H1 (cell line): ENCODE measurements around the gene FCMR. TPM values are rescaled to one million over a fixed set of nuclear protein-coding genes. Genes with fewer than 3 reads are reported as not detected.

Source experiments
- CTCF ChIA-PET: fragments of 300-600 bp; sonication (Branson Sonifier 250); formaldehyde crosslinking; loops from one replicate; lab custom pipeline; 2021; ENCODE audit not compliant: partially characterized antibody; lab: Charles Lee
- POLR2A ChIA-PET: fragments of 300-600 bp; sonication (Branson Sonifier 250); formaldehyde crosslinking; loops from one replicate; lab custom pipeline; 2021; ENCODE audit warnings: inconsistent platforms; ENCODE audit not compliant: partially characterized antibody; lab: Charles Lee
- DNase-seq, 2 experiments: peaks; one replicate each; pipeline versions ENCODE4 v3.0.0 to v3.0.0-alpha.2; 2010 to 2022; ENCODE audit warnings: low spot score in 2 of 2, low read depth in 1 of 2, mixed read lengths in 1 of 2
- FAIRE-seq: peaks from 2 replicates; lab custom pipeline; 2011; peaks lifted over from hg19 to GRCh38; lab: Jason Lieb, UNC
- H2AFZ ChIP-seq: 2 replicates; pipeline ENCODE4 v1.8.1; 2012; ENCODE audit warnings: low read length, inconsistent platforms
- H2AK5ac ChIP-seq: 2 replicates; pipeline ENCODE4 v1.6.1; 2013; ENCODE audit warnings: low read depth, low read length
- H2BK120ac ChIP-seq: replicated peaks from 2 replicates; pipeline ENCODE3; 2013; ENCODE audit warnings: low read depth, low read length, inconsistent platforms
- H2BK12ac ChIP-seq: 2 replicates; pipeline ENCODE4 v1.6.1; 2013; ENCODE audit warnings: low read depth, low read length
- H2BK15ac ChIP-seq: 2 replicates; pipeline ENCODE4 v1.6.1; 2013; ENCODE audit warnings: low read length
- H2BK20ac ChIP-seq: 2 replicates; pipeline ENCODE4 v1.6.1; 2013; ENCODE audit warnings: low read length
- H2BK5ac ChIP-seq: 2 replicates; pipeline ENCODE4 v1.6.1; 2013; ENCODE audit warnings: low read depth, low read length
- H3K14ac ChIP-seq: 2 replicates; pipeline ENCODE4 v1.6.1; 2013; ENCODE audit warnings: inconsistent platforms; ENCODE audit not compliant: insufficient read length
- H3K18ac ChIP-seq: 2 replicates; pipeline ENCODE4 v1.6.1; 2013; ENCODE audit warnings: low read length; ENCODE audit errors: extremely low read depth
- H3K23ac ChIP-seq: 2 replicates; pipeline ENCODE4 v1.6.1; 2013; ENCODE audit warnings: inconsistent platforms; ENCODE audit not compliant: insufficient read length
- H3K23me2 ChIP-seq: 2 replicates; pipeline ENCODE4 v1.6.1; 2013; ENCODE audit warnings: low read depth, low read length
- H3K27ac ChIP-seq: 2 replicates; pipeline ENCODE4 v1.6.1; 2011; ENCODE audit warnings: low read depth, low read length, inconsistent platforms
- H3K27me3 ChIP-seq, 4 experiments: replicated peaks in 1 of 4; 1 replicate in 1 of 4; 2 replicates in 3 of 4; pipeline versions ENCODE4 v1.6.1 to v1.8.1; 2011 to 2013; ENCODE audit warnings: low read length in 3 of 4, mild to moderate bottlenecking in 3 of 4, inconsistent platforms in 2 of 4, mixed read lengths in 2 of 4, moderate library complexity in 1 of 4; ENCODE audit not compliant: control insufficient read depth in 3 of 4, insufficient read depth in 3 of 4; ENCODE audit errors: extremely low read depth in 1 of 4
- H3K36me3 ChIP-seq, 4 experiments: 2 replicates each; pipeline versions ENCODE4 v1.6.1 to v1.8.1; 2011 to 2013; ENCODE audit warnings: mild to moderate bottlenecking in 4 of 4, low read length in 3 of 4, moderate library complexity in 2 of 4, control low read depth in 1 of 4, inconsistent platforms in 1 of 4; ENCODE audit not compliant: insufficient read depth in 4 of 4, control insufficient read depth in 2 of 4
- H3K4ac ChIP-seq: replicated peaks from 2 replicates; pipeline ENCODE3; 2013; ENCODE audit warnings: low read length, low read depth, mixed read lengths, inconsistent platforms; ENCODE audit not compliant: insufficient read length
- H3K4me1 ChIP-seq, 4 experiments: replicated peaks in 1 of 4; 1 replicate in 1 of 4; 2 replicates in 3 of 4; pipeline versions ENCODE4 v1.6.1 to v1.8.1; 2011 to 2013; ENCODE audit warnings: low read length in 3 of 4, inconsistent platforms in 2 of 4, mixed read lengths in 1 of 4; ENCODE audit not compliant: insufficient read depth in 4 of 4, control insufficient read depth in 3 of 4
- H3K4me2 ChIP-seq, 2 experiments: 2 replicates each; pipeline versions ENCODE4 v1.6.1 to v1.8.1; 2011 to 2013; ENCODE audit warnings: low read depth in 2 of 2, low read length in 2 of 2, control low read depth in 1 of 2, inconsistent platforms in 1 of 2, mild to moderate bottlenecking in 1 of 2; ENCODE audit not compliant: insufficient read depth in 1 of 2
- H3K4me3 ChIP-seq, 4 experiments: fragments of 200-600, 300-600 bp in 1 of 4; sonication (generic), shearing (Covaris generic), sonication (Bioruptor Twin) in 1 of 4; 2 replicates each; pipeline versions ENCODE4 v1.5.1 to v1.8.1; 2011 to 2016; ENCODE audit warnings: low read length in 4 of 4, low read depth in 3 of 4, control low read depth in 2 of 4, inconsistent platforms in 2 of 4, mild to moderate bottlenecking in 2 of 4, mixed read lengths in 1 of 4, moderate library complexity in 1 of 4; ENCODE audit not compliant: insufficient read depth in 2 of 4; ENCODE audit errors: extremely low read depth in 1 of 4
- H3K56ac ChIP-seq: replicated peaks from 2 replicates; pipeline ENCODE3; 2013; ENCODE audit warnings: low read depth, mild to moderate bottlenecking, mixed read lengths, low read length, inconsistent platforms; ENCODE audit not compliant: insufficient read length
- H3K79me1 ChIP-seq: 2 replicates; pipeline ENCODE4 v1.6.1; 2013; ENCODE audit warnings: low read depth, low read length, control low read depth
- H3K79me2 ChIP-seq, 2 experiments: 2 replicates each; pipeline versions ENCODE4 v1.6.1 to v1.8.1; 2012 to 2013; ENCODE audit warnings: low read length in 2 of 2, mild to moderate bottlenecking in 2 of 2, inconsistent platforms in 1 of 2; ENCODE audit not compliant: insufficient read depth in 2 of 2, control insufficient read depth in 1 of 2
- H3K9ac ChIP-seq, 4 experiments: replicated peaks in 1 of 4; 1 replicate in 1 of 4; 2 replicates in 3 of 4; pipeline versions ENCODE4 v1.6.1 to v1.8.1; 2011 to 2013; ENCODE audit warnings: low read depth in 3 of 4, low read length in 3 of 4, control low read depth in 2 of 4, mild to moderate bottlenecking in 2 of 4, moderate library complexity in 2 of 4, inconsistent platforms in 1 of 4; ENCODE audit errors: extremely low read depth in 1 of 4
- H3K9me3 ChIP-seq, 2 experiments: 2 replicates each; pipeline versions ENCODE4 v1.6.1 to v1.8.1; 2012 to 2013; ENCODE audit warnings: mild to moderate bottlenecking in 2 of 2, moderate library complexity in 2 of 2, control low read depth in 1 of 2, inconsistent platforms in 1 of 2, low read depth in 1 of 2, low read length in 1 of 2, mixed read lengths in 1 of 2; ENCODE audit not compliant: insufficient read depth in 2 of 2
- H4K20me1 ChIP-seq, 2 experiments: replicated peaks in 1 of 2; 2 replicates each; pipeline versions ENCODE3 to v1.8.1; 2011 to 2013; ENCODE audit warnings: inconsistent platforms in 2 of 2, low read length in 2 of 2, mild to moderate bottlenecking in 1 of 2; ENCODE audit not compliant: insufficient read depth in 2 of 2, control insufficient read depth in 1 of 2
- H4K5ac ChIP-seq: 2 replicates; pipeline ENCODE4 v1.6.1; 2013; ENCODE audit warnings: low read length, low read depth, mixed read lengths, inconsistent platforms; ENCODE audit not compliant: insufficient read length
- H4K8ac ChIP-seq: 2 replicates; pipeline ENCODE4 v1.8.0; 2013; ENCODE audit warnings: mild to moderate bottlenecking, moderate library complexity, low read length, inconsistent platforms; ENCODE audit not compliant: insufficient read depth; ENCODE audit errors: extremely low read depth
- H4K91ac ChIP-seq: replicated peaks from 2 replicates; pipeline ENCODE3; 2013; ENCODE audit warnings: low read length, mixed read lengths, inconsistent platforms; ENCODE audit not compliant: insufficient read length
- BACH1 ChIP-seq: IDR thresholded peaks from 2 replicates; pipeline ENCODE4 v1.6.1; 2012; ENCODE audit warnings: low read length, improper control_type of control experiment
- CHD1 ChIP-seq: IDR thresholded peaks from 2 replicates; pipeline ENCODE4 v1.6.1; 2012; ENCODE audit warnings: low read depth, low read length, improper control_type of control experiment
- CHD2 ChIP-seq: IDR thresholded peaks from 2 replicates; pipeline ENCODE4 v1.6.1; 2012; ENCODE audit warnings: low read length, improper control_type of control experiment
- CTCF ChIP-seq, 3 experiments: IDR thresholded peaks; 1 replicate in 2 of 3; 2 replicates in 1 of 3; pipeline versions ENCODE4 v1.5.1 to v1.6.1; 2011; ENCODE audit warnings: low read length in 3 of 3, mild to moderate bottlenecking in 3 of 3, inconsistent platforms in 2 of 3, low read depth in 1 of 3, moderate library complexity in 1 of 3; ENCODE audit not compliant: insufficient read depth in 1 of 3; ENCODE audit errors: control extremely low read depth in 1 of 3
- HDAC6 ChIP-seq: IDR thresholded peaks from one replicate; pipeline ENCODE4 v1.7.1; 2012; ENCODE audit warnings: low read depth, mild to moderate bottlenecking, inconsistent platforms, low read length, moderate library complexity
- MAFK ChIP-seq: IDR thresholded peaks from 2 replicates; pipeline ENCODE4 v1.6.1; 2012; ENCODE audit warnings: low read depth, mild to moderate bottlenecking, improper control_type of control experiment, low read length
- NRF1 ChIP-seq: IDR thresholded peaks from 2 replicates; pipeline ENCODE4 v1.6.1; 2011; ENCODE audit warnings: mild to moderate bottlenecking, low read depth, low read length, improper control_type of control experiment
- PHF8 ChIP-seq: fragments of 200-600 bp; sonication (generic); conservative IDR thresholded peaks from 2 replicates; pipeline ENCODE4 v1.7.1; 2012; ENCODE audit warnings: low read depth, mild to moderate bottlenecking, inconsistent platforms, low read length, moderate library complexity
- POLR2A ChIP-seq, 2 experiments: IDR thresholded peaks; 1 replicate in 1 of 2; 2 replicates in 1 of 2; pipeline ENCODE4 v1.6.1; 2011; ENCODE audit warnings: low read depth in 2 of 2, low read length in 2 of 2, mild to moderate bottlenecking in 2 of 2; ENCODE audit errors: control extremely low read depth in 1 of 2
- SIX5 ChIP-seq: IDR thresholded peaks from 2 replicates; pipeline ENCODE4 v1.6.1; 2011; ENCODE audit warnings: mild to moderate bottlenecking, low read depth, low read length
- TAF1 ChIP-seq: IDR thresholded peaks from 2 replicates; pipeline ENCODE4 v1.6.1; 2011; ENCODE audit warnings: mild to moderate bottlenecking, low read depth, low read length
- TCF12 ChIP-seq: IDR thresholded peaks from 2 replicates; pipeline ENCODE4 v1.6.1; 2011; ENCODE audit warnings: low read depth, mild to moderate bottlenecking, low read length
- WGBS, 2 experiments: shearing (Covaris generic) in 1 of 2; methylation state at CpG; one replicate each; pipeline versions ENCODE4 v1.1.6 to v1.1.7; 2013 to 2015; ENCODE audit warnings: low lambda C conversion rate in 2 of 2, mixed read lengths in 2 of 2, inconsistent platforms in 1 of 2, low coverage in 1 of 2, missing lambda C conversion rate in 1 of 2; ENCODE audit not compliant: insufficient replicate concordance in 2 of 2, insufficient coverage in 1 of 2, insufficient read length in 1 of 2; ENCODE audit errors: extremely low coverage in 1 of 2, missing lambda C conversion rate in 1 of 2; 5-methylcytosine and 5-hydroxymethylcytosine counted together
- polyA plus RNA-seq, 7 experiments: library from polyadenylated mRNA; depleted of rRNA in 3 of 7; stranded (reverse) in 5 of 7; unstranded in 2 of 7; fragments of >200 nt in 5 of 7; fragments of 200-250 nt in 2 of 7; gene quantifications; 1 replicate in 5 of 7; 2 replicates in 1 of 7; 4 replicates in 1 of 7; pipeline versions ENCODE4 v1.2.1 to v1.2.3, GENCODE V29; 2011 to 2013; ENCODE audit warnings: missing spikeins in 2 of 7, mixed read lengths in 2 of 7
- total RNA-seq: library from RNA; stranded (reverse); fragmentation: NEBNext Ultra II Directional; extraction: Animal tissue kit (Norgen Biotek cat#: 25700); gene quantifications from 2 replicates; pipeline ENCODE4 v1.2.1, GENCODE V29; 2021
- TF ChIP-seq, protein P1 (sequence below): IDR thresholded peaks from 2 replicates; pipeline ENCODE4 v1.6.1; 2012; ENCODE audit warnings: inconsistent platforms

FCMR gene
- total and polyA plus RNA-seq, 2 of the 8 experiments (the other 6 are each of a cell fraction or from before 2014, with no cell fraction given): 0.53 TPM; not detected in 1

GRCh38 chr1:206963740-206964139, 42.0 kb upstream of the FCMR start:
- 81% methylated on average over 1 of the region's 1 CpG; no CpG with 5 or more reads in 1 of the 2 experiments for WGBS, 2 experiments
- H3K79me1 ChIP-seq: no peaks in the 10 kb centered on the region
- no peak overlapping the region for H3K4me2 ChIP-seq
- no peak overlapping the region for H3K9ac ChIP-seq
- H3K36me3 ChIP-seq: no peaks in the 10 kb centered on the region
- H3K14ac ChIP-seq: no peak overlapping the region
- H2BK120ac ChIP-seq: no peak overlapping the region
- no peaks in the 10 kb centered on the region for H3K27me3 ChIP-seq
- H3K4me3 ChIP-seq: no peak overlapping the region
- H2AK5ac ChIP-seq: no peak overlapping the region
- no peak overlapping the region for H3K18ac ChIP-seq
- no peak overlapping the region for H2AFZ ChIP-seq
- H4K91ac ChIP-seq: no peak overlapping the region
- H3K23ac ChIP-seq: no peak overlapping the region
- no peak overlapping the region for H3K4ac ChIP-seq
- no peak overlapping the region for H2BK20ac ChIP-seq
- no peak overlapping the region for H3K56ac ChIP-seq
- H3K23me2 ChIP-seq: no peaks in the 10 kb centered on the region
- DNase-seq (no peak), FAIRE-seq (no peak)
- H4K8ac ChIP-seq: no peak overlapping the region
- ChIA-PET CTCF (interaction anchor here (0.9 to 1.7 kb wide), 5 partner anchors 9 to 23 kb away, joined by 3 to 5 read pairs (median 3); no protein-coding TSS in a partner anchor), POLR2A (no interaction called here)
- no peak overlapping the region for H3K27ac ChIP-seq
- no peaks in the 10 kb centered on the region for H3K9me3 ChIP-seq
- H4K5ac ChIP-seq: no peak overlapping the region
- H2BK12ac ChIP-seq: no peak overlapping the region
- no peak overlapping the region for H2BK15ac ChIP-seq
- no peaks in the 10 kb centered on the region for H3K4me1 ChIP-seq
- H3K79me2 ChIP-seq: no peaks in the 10 kb centered on the region
- H2BK5ac ChIP-seq: no peak overlapping the region
- H4K20me1 ChIP-seq: no peaks in the 10 kb centered on the region
- TF ChIP-seq, protein P1, sequence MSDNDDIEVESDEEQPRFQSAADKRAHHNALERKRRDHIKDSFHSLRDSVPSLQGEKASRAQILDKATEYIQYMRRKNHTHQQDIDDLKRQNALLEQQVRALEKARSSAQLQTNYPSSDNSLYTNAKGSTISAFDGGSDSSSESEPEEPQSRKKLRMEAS: no peak
- no peak for TF ChIP-seq POLR2A (IDR thresholded peaks at IDR 0.05; ENCODE audit: control extremely low read depth in 1 of 2, low read depth in 2 of 2, low read length in 2 of 2)
- TF ChIP-seq MAFK: no peak
- no peak for TF ChIP-seq BACH1
- no peak for TF ChIP-seq CHD2
- no peak for TF ChIP-seq CTCF (IDR thresholded peaks at IDR 0.05; ENCODE audit: control extremely low read depth in 1 of 3, insufficient read depth in 1 of 3, low read depth in 1 of 3, low read length in 3 of 3)
- no peak for TF ChIP-seq SIX5
- no peak for TF ChIP-seq NRF1
- TF ChIP-seq CHD1: no peak
- TF ChIP-seq TAF1: no peak
- TF ChIP-seq HDAC6: no peak
- no peak for TF ChIP-seq TCF12
- no peak for TF ChIP-seq PHF8
